Stimulated activated CD4-positive, alpha-beta T cell treated with anti-CD3 and anti-CD28 coated beads, Interleukin-2, amount 100 ng/mL, for 24 hours (primary cell): ENCODE data around the gene CTSH.
"Not testable (repeated sequence)": the region's sequence is repeated elsewhere in the genome, so short reads cannot be mapped to it uniquely, and the experiment has no call there.

Source experiments
- DNase-seq, 2 donors: peaks; one replicate each; pipeline ENCODE4 v3.0.0-alpha.2; 2020

The CTSH gene

DNA sequence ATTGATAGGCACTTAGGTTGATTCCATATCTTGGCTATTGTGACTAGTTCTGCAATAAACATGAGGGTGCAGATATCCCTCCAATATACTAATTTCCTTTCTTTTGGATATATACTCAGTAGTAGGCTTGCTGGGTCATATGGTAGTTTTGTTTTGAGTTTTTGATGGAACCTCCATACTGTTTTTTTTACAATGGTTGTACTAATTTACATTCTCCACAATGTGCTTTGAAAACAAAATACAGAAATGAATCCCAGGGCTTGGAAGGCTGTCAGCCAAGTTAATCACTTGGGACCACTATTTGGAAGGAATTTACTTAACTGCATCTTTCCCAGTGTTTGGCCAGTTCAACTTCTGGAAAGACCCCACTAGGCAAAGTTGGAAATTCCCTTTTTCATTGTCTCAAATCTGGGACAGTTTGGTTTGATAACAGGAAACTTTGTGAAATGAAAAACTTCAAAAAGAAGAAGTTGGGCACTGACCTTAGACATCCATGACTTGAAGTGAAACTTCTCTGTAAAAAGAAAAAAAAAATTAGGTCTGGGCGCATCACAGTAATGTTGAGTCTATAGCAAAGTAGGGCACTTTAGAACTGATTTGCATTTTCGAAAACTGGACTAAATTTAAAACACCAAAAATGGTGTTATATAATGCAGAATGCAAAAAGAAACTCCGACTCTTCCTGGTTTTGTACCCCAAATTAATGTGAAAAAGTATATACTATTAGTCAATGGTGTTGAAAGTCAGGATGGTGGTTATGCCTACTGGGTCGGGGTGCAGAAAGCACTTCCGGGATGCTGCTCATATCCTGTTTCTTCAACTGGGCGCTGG lies 6.0 kb downstream of the CTSH start:
- no peak for DNase-seq

GRCh38 chr15:78937132-78937739 lies 7.6 kb downstream of the CTSH start:
- no peak for DNase-seq

GRCh38 chr15:78934655-78935023 lies 10.2 kb downstream of the CTSH start:
- no peak for DNase-seq

DNA sequence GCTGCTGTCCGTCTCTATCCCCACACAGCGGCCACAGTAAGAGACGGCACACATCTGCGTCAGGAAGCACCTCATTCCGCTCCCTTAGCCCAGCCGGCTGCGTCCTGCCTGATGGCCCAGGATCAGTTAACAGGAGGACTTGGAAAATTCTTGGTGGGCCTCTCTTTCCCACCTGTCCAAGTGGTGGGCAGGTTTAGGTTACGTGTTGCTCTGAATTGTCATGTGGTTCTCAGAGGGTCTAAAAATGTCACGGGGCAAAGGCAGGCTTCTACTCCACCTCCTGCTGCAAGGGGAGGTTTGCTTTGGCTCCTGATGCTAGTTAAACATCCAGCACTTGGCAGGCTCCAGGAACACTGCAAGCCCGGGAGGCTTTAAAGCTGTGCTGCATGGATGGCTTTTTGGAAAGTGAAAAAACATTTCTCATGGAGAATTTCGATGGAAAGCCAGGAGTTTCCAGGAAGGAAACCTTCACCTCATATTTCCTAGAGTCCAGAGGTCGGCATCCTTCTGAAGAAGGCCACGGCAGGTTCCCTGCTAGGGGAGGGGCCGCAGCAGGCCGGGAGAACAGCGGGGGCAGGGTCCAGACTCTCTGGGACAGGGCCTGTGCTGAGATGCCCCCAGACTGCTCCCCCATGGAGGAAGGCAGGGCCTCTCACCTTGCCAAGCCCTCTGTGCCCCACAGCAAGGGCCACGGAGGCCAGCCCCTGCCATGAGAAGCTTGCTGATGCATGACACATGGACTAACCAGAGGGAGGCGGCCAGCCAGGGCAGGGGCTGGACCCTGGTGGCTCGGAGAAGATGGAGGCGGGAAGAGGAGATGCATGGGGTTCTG lies 10.8 kb downstream of the CTSH start:
- DNase-seq = no peak

- DNase-seq = no peak
These were observed 11.5 kb downstream of the CTSH start for GRCh38 chr15:78933187-78933822.

DNA sequence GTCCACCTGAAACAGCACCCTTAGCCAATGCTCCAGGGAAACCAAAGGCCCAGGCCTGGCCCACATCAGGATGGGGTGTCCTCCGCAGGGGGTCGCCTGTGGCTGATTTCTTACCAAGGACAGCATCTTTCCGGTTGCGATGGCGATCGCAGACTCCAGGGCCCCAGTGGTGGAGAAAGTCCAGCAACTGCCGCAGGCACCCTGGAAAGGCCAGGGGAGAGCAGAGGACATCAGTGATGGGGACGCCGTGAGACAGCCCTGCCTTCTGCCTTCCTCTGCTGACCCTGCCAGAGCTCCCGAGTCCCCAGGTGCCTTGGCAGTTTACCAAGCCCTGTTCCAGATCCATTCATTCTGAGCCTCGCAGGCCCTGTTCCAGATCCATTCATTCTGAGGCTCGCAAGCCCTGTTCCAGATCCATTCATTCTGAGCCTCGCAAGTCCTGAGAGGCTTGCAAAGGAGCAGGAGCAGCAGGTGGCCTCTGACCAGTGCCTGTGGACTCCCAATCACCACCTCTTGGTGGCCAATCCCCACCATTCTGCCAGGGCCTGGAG lies 12.5 kb downstream of the CTSH start:
- no peak for DNase-seq

- DNase-seq = no peak
These were observed 13.2 kb downstream of the CTSH start for GRCh38 chr15:78931439-78932257.

DNA sequence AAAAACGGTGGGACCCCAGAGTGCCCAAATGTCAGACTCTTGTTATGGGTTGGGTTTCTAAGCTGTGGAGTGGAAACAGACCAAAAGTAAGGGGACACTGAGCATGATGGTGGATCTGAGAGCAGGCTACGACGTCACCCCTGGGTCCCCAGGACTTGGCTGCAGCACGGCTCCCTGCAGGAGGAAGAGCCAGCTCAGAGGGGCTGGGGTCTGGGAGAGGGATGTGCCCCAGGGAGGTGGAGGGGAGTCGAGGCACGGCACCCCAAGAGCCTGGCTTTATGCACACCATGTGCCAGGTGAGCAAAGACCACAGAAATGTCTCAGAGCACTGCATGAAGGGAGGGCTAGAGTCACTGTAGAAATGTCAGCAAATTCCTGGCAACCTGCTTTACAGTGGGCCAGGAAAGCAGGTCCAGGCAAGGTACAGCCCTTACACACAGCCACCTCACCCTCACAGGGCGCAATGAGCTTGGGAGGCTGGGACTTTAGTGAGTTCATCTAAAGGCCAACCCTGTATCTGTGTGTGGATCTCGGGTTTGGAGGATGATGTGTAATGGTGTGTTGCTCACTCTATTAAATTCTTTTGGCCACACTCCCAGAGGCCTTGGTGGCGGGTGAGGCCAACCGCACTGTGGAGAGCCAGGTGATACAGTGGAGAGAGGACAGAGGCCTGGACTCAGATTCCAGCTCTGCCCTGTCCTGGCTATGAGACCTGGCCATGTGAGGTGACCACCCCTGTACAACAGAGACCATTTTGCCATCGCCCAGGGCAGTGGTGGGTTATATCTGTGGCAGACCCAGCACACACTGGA lies 14.1 kb downstream of the CTSH start:
- no peak for DNase-seq

- no peak for DNase-seq
These were observed 15.1 kb downstream of the CTSH start for GRCh38 chr15:78929536-78930264.

- DNase-seq = no peak
These were observed 16.2 kb downstream of the CTSH start for GRCh38 chr15:78928616-78929093.

- not testable (repeated sequence) for DNase-seq
These were observed 16.7 kb downstream of the CTSH start for GRCh38 chr15:78928176-78928575.

- no peak for DNase-seq
These were observed 17.6 kb downstream of the CTSH start for GRCh38 chr15:78927077-78927790.

GRCh38 chr15:78925956-78926743 lies 18.7 kb downstream of the CTSH start:
- DNase-seq = no peak

GRCh38 chr15:78925076-78925624 lies 19.7 kb downstream of the CTSH start:
- DNase-seq = no peak

DNA sequence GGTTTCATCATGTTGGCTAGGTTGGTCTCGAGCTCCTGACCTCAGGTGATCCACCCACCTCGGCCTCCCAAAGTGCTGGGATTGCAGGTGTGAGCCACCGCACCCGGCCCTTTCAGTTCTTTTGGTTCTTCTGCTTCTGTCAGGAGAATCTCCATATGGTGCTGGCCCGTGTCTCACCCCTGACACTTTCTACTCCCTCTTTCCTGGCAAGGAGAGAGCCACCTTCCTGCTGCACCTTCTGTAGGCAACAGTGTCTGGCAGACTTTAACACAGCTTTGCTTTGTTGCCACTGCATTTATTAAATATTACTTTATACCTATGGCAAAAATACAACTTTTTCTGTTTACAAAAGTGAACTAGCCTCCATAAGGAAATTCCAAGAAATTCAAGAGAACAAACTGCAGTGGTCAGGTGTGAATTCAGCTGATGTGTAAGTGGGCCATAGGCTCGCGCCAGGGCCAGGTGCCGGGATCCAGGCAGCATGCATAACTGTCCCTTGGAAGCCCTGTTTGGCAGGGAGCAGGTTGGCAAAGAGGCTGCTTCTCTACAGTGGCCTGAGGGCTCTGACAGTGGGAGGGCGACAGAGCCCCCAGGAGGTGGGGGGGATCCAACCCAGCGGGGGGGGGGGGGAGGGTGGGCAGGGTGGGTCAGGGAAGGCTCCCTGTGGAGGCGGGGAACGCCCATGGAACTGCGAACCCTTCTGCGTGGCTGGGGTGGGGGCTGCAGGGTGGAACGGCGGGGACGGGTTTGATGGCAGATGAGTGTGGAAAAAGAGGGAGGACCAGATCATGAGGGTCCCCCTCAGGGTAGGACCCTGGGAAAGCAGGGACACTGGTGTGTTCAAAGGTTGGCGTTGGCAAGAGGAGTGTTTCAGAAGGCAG lies 21.1 kb downstream of the CTSH start:
- no peak for DNase-seq

DNA sequence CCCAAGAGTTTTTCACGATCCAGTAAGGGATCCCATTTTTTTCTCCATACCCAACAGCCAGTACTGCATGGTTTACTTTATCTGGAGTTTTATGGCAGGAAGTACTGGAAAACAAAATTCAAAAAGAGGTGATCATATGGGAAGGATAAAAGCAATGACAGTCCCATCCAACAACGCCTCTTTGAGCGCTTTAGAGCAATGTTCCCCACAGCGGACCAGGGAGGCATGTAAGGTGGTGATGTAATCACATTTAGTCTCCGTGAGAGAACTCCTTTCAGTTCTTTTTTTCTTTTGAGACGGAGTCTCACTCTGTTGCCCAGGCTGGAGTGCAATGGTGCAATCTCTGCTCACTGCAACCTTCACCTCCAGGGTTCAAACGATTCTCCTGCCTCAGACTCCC lies 21.8 kb downstream of the CTSH start:
- DNase-seq = no peak

DNA sequence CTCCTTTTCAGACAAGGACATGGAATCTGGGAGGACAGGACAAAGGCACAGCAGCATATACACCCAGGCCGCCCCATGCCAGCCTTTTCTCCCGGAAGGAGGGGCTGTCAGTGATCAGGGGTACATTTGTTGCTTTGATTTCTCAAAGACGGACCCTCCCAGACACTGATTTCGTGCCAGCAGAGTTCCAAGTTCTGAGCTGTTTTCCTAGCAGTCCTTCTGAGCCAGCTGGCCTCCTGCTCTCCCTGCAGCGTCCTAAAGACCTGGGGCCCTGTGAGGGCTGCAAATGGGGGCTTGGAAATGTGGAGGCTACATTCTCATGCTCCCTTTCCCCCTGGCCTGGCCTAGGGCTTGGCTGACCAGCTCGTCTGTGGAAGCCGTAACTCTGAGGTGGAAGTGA lies 22.3 kb downstream of the CTSH start:
- no peak for DNase-seq
